ENCODE measurements around the gene FCRL5. TPM values are rescaled to one million over a fixed set of nuclear protein-coding genes. Genes with fewer than 3 reads are reported as not detected.

FCRL5 gene
- total and polyA plus RNA-seq, 12 donors = 0.03 to 0.65 (median 0.13) TPM; not detected in 8

- no peaks in the 10 kb centered on the region for H3K9me3 ChIP-seq
- peaks cover 0 to 36% (median 14%) of the 10 kb centered on the region in 7 donors for H3K27me3 ChIP-seq
- no peaks in the 10 kb centered on the region for H3K4me1 ChIP-seq
- WGBS, 2 donors = 77 to 85% methylated on average over 2 of the region's 2 CpGs
- no peak for ATAC-seq
- no peaks in the 10 kb centered on the region for H3K36me3 ChIP-seq
- no peak for TF ChIP-seq CTCF (IDR thresholded peaks at IDR 0.05)
- no peak for DNase-seq
- intact Hi-C loops (cut with DNase I) = loop anchor here in 1 of 10 donors (5.0 kb wide), 1 partner anchor 47 kb away; no protein-coding TSS in a partner anchor
- H3K4me3 ChIP-seq = no peak overlapping the region
- H3K27ac ChIP-seq = no peak overlapping the region
Measured at GRCh38 chr1:157519451-157519850, 32.9 kb downstream of the FCRL5 start.

- Histone ChIP-seq H3K27ac (no peak overlapping the region), H3K36me3 (no peaks in the 10 kb centered on the region), H3K9me3 (no peaks in the 10 kb centered on the region), H3K27me3 (peaks cover 0 to 25% (median 10%) of the 10 kb centered on the region in 7 donors), H3K4me1 (no peaks in the 10 kb centered on the region), H3K4me3 (no peak overlapping the region)
- no peak for TF ChIP-seq CTCF (IDR thresholded peaks at IDR 0.05)
- DNase-seq = no peak
- WGBS, 2 donors = 67 to 71% methylated on average over 8 of the region's 8 CpGs
- intact Hi-C loops (cut with DNase I) = loop anchor here in 1 of 10 donors (5.0 kb wide), 1 partner anchor 45 kb away; no protein-coding TSS in a partner anchor
- no peak for ATAC-seq
Measured at GRCh38 chr1:157517016-157517415, 35.3 kb downstream of the FCRL5 start.

GRCh38 chr1:157515709-157516108 lies 36.6 kb downstream of the FCRL5 start:
- Histone ChIP-seq H3K27ac (no peak overlapping the region), H3K36me3 (no peaks in the 10 kb centered on the region), H3K4me3 (no peak overlapping the region), H3K9me3 (no peaks in the 10 kb centered on the region), H3K27me3 (peaks cover 0 to 21% (median 8%) of the 10 kb centered on the region in 7 donors), H3K4me1 (no peaks in the 10 kb centered on the region)
- no peak for TF ChIP-seq CTCF (IDR thresholded peaks at IDR 0.05)
- no peak for DNase-seq
- ATAC-seq = no peak
- 96 to 97% methylated on average over 7 of the region's 7 CpGs for WGBS, 2 donors
- intact Hi-C loops (cut with DNase I) = loop anchor here in 1 of 10 donors (5.0 kb wide), 1 partner anchor 43 kb away; no protein-coding TSS in a partner anchor

- Histone ChIP-seq H3K27me3 (peaks cover 0 to 15% (median 4%) of the 10 kb centered on the region in 7 donors), H3K4me3 (no peak overlapping the region), H3K9me3 (no peaks in the 10 kb centered on the region), H3K27ac (no peak overlapping the region), H3K36me3 (no peaks in the 10 kb centered on the region), H3K4me1 (no peaks in the 10 kb centered on the region)
- no peak for DNase-seq
- no peak for ATAC-seq
- intact Hi-C loops (cut with DNase I) = loop anchor here in 1 of 10 donors (5.0 kb wide), 1 partner anchor 43 kb away; no protein-coding TSS in a partner anchor
- 90 to 96% methylated on average over 3 of the region's 3 CpGs for WGBS, 2 donors
- TF ChIP-seq CTCF (IDR thresholded peaks at IDR 0.05) = no peak
Measured at GRCh38 chr1:157515141-157515540, 37.2 kb downstream of the FCRL5 start.
